HEK293 (cell line): Measurements from ENCODE around the gene BCAS3.

Experiments used
- BCL11A ChIP-seq: fragments of 450-650 bp; formaldehyde crosslinking; IDR thresholded peaks from 2 replicates; pipeline ENCODE4 v1.5.1; 2016; ENCODE audit warnings: low read depth, missing biosample characterization, missing genetic modification characterization
- KLF8 ChIP-seq: fragments of 450-650 bp; formaldehyde crosslinking; IDR thresholded peaks from 2 replicates; pipeline ENCODE4 v1.5.1; 2016; ENCODE audit warnings: missing biosample characterization, missing genetic modification characterization
- MEIS1 ChIP-seq: sonication (generic); formaldehyde crosslinking; IDR thresholded peaks from 2 replicates; pipeline ENCODE4 v1.8.1; 2022; ENCODE audit warnings: missing genetic modification reagents, mild to moderate bottlenecking, borderline replicate concordance
- PRDM2 ChIP-seq: fragments of 450-650 bp; formaldehyde crosslinking; IDR thresholded peaks from 2 replicates; pipeline ENCODE4 v1.5.1; 2016; ENCODE audit warnings: missing biosample characterization, missing genetic modification characterization, borderline replicate concordance
- PRDM6 ChIP-seq: fragments of 450-650 bp; formaldehyde crosslinking; IDR thresholded peaks from 2 replicates; pipeline ENCODE4 v1.5.1; 2017; ENCODE audit warnings: missing biosample characterization, missing genetic modification characterization
- SCRT2 ChIP-seq: fragments of 450-650 bp; formaldehyde crosslinking; IDR thresholded peaks from 2 replicates; pipeline ENCODE4 v1.5.1; 2016; ENCODE audit warnings: missing biosample characterization, missing genetic modification characterization
- SP7 ChIP-seq: fragments of 450-650 bp; formaldehyde crosslinking; IDR thresholded peaks from 2 replicates; pipeline ENCODE4 v1.5.1; 2016; ENCODE audit warnings: missing biosample characterization, missing genetic modification characterization
- ZBTB17 ChIP-seq: fragments of 450-650 bp; formaldehyde crosslinking; IDR thresholded peaks from 2 replicates; pipeline ENCODE4 v1.5.1; 2016; ENCODE audit warnings: missing biosample characterization, missing genetic modification characterization
- ZBTB26 ChIP-seq: fragments of 450-650 bp; formaldehyde crosslinking; optimal IDR thresholded peaks from 2 replicates; pipeline ENCODE3; 2016; ENCODE audit warnings: missing biosample characterization, mild to moderate bottlenecking, missing genetic modification characterization
- ZFP69B ChIP-seq: fragments of 450-650 bp; formaldehyde crosslinking; IDR thresholded peaks from 2 replicates; pipeline ENCODE4 v1.5.1; 2016; ENCODE audit warnings: missing biosample characterization, missing genetic modification characterization
- ZNF157 ChIP-seq: fragments of 450-650 bp; formaldehyde crosslinking; IDR thresholded peaks from 2 replicates; pipeline ENCODE4 v1.5.1; 2016; ENCODE audit warnings: missing biosample characterization, missing genetic modification characterization
- ZNF174 ChIP-seq: fragments of 450-650 bp; formaldehyde crosslinking; IDR thresholded peaks from 2 replicates; pipeline ENCODE4 v1.5.0; 2017; ENCODE audit warnings: missing biosample characterization, mild to moderate bottlenecking, missing genetic modification characterization
- ZNF19 ChIP-seq: fragments of 450-650 bp; formaldehyde crosslinking; IDR thresholded peaks from 2 replicates; pipeline ENCODE4; 2016; ENCODE audit warnings: missing biosample characterization, missing genetic modification characterization, low read depth
- ZNF202 ChIP-seq: fragments of 450-650 bp; formaldehyde crosslinking; IDR thresholded peaks from 2 replicates; pipeline ENCODE4 v1.5.1; 2016; ENCODE audit warnings: missing biosample characterization, missing genetic modification characterization, borderline replicate concordance
- ZNF26 ChIP-seq: fragments of 450-650 bp; formaldehyde crosslinking; IDR thresholded peaks from 2 replicates; pipeline ENCODE4 v1.5.1; 2016; ENCODE audit warnings: missing biosample characterization, missing genetic modification characterization
- ZNF398 ChIP-seq: fragments of 450-650 bp; formaldehyde crosslinking; IDR thresholded peaks from 2 replicates; pipeline ENCODE4 v1.5.1; 2017; ENCODE audit warnings: missing biosample characterization, missing genetic modification characterization
- ZNF433 ChIP-seq: fragments of 450-650 bp; formaldehyde crosslinking; IDR thresholded peaks from 2 replicates; pipeline ENCODE4 v1.5.1; 2016; ENCODE audit warnings: missing biosample characterization, missing genetic modification characterization, low read depth
- ZNF473 ChIP-seq: fragments of 450-650 bp; formaldehyde crosslinking; IDR thresholded peaks from 2 replicates; pipeline ENCODE4 v1.5.1; 2017; ENCODE audit warnings: missing biosample characterization, missing genetic modification characterization
- ZNF529 ChIP-seq: fragments of 450-650 bp; formaldehyde crosslinking; IDR thresholded peaks from 2 replicates; pipeline ENCODE4 v1.5.1; 2017; ENCODE audit warnings: missing genetic modification characterization, missing biosample characterization; ENCODE audit not compliant: insufficient replicate concordance
- ZNF530 ChIP-seq: fragments of 450-650 bp; formaldehyde crosslinking; IDR thresholded peaks from 2 replicates; pipeline ENCODE4 v1.5.1; 2016; ENCODE audit warnings: low read depth, missing biosample characterization, missing genetic modification characterization
- ZNF555 ChIP-seq: fragments of 450-650 bp; formaldehyde crosslinking; conservative IDR thresholded peaks from 2 replicates; pipeline ENCODE4 v1.5.1; 2017; ENCODE audit warnings: missing biosample characterization, mild to moderate bottlenecking, missing genetic modification characterization, inconsistent platforms
- ZNF560 ChIP-seq: fragments of 450-650 bp; formaldehyde crosslinking; IDR thresholded peaks from 2 replicates; pipeline ENCODE4 v1.5.1; 2017; ENCODE audit warnings: missing biosample characterization, missing genetic modification characterization, borderline replicate concordance
- ZNF561 ChIP-seq: fragments of 450-650 bp; IDR thresholded peaks from 2 replicates; pipeline ENCODE4 v1.5.1; 2018; ENCODE audit warnings: missing biosample characterization, missing genetic modification characterization, borderline replicate concordance
- ZNF580 ChIP-seq: fragments of 450-650 bp; formaldehyde crosslinking; IDR thresholded peaks from 2 replicates; pipeline ENCODE4 v1.5.1; 2016; ENCODE audit warnings: missing biosample characterization, missing genetic modification characterization
- ZNF707 ChIP-seq: fragments of 450-650 bp; formaldehyde crosslinking; IDR thresholded peaks from 2 replicates; pipeline ENCODE4 v1.5.1; 2016; ENCODE audit warnings: missing biosample characterization, missing genetic modification characterization
- ZNF747 ChIP-seq: fragments of 450-650 bp; formaldehyde crosslinking; IDR thresholded peaks from 2 replicates; pipeline ENCODE4 v1.5.1; 2016; ENCODE audit warnings: missing biosample characterization, missing genetic modification characterization
- ZNF830 ChIP-seq: fragments of 450-650 bp; IDR thresholded peaks from 2 replicates; pipeline ENCODE4 v1.5.0; 2018; ENCODE audit warnings: missing biosample characterization, missing genetic modification characterization, low read depth, mild to moderate bottlenecking, moderate library complexity

The BCAS3 gene

GRCh38 chr17:61416540-61417363 lies 739.1 kb downstream of the BCAS3 start (continued):
- TF ChIP-seq ZFP69B (tag by site-specific recombination) (no peak), ZBTB17 (tag by site-specific recombination) (no peak), ZNF26 (no peak), KLF8 (no peak), ZNF473 (tag by site-specific recombination) (no peak), ZNF561 (no peak), ZNF580 (no peak), ZNF529 (tag by site-specific recombination) (no peak), ZNF530 (tag by site-specific recombination) (no peak), ZNF830 (tag by site-specific recombination) (no peak), ZNF747 (tag by site-specific recombination) (no peak), BCL11A (0 out of 2 replicates have a peak, but pooled peaks have one; percentile 78), ZNF560 (tag by site-specific recombination) (no peak), PRDM6 (tag by site-specific recombination) (no peak), SCRT2 (no peak), ZNF19 (no peak), ZBTB26 (tag by site-specific recombination) (peak; percentile 32), ZNF174 (tag by site-specific recombination) (no peak), ZNF707 (tag by site-specific recombination) (no peak), ZNF555 (tag by site-specific recombination) (no peak), ZNF433 (tag by site-specific recombination) (no peak), PRDM2 (tag by site-specific recombination) (no peak), ZNF398 (no peak), ZNF202 (tag by site-specific recombination) (no peak), MEIS1 (no peak), SP7 (tag by site-specific recombination) (peak; percentile 47), ZNF157 (tag by site-specific recombination) (no peak)
